ENCODE measurements around the gene STUB1. TPM values are rescaled to one million over a fixed set of nuclear protein-coding genes. Genes with fewer than 3 reads are reported as not detected.

STUB1 gene
- total and polyA plus RNA-seq, 8 donors: 40.1 to 130 (median 56.2) TPM

DNA sequence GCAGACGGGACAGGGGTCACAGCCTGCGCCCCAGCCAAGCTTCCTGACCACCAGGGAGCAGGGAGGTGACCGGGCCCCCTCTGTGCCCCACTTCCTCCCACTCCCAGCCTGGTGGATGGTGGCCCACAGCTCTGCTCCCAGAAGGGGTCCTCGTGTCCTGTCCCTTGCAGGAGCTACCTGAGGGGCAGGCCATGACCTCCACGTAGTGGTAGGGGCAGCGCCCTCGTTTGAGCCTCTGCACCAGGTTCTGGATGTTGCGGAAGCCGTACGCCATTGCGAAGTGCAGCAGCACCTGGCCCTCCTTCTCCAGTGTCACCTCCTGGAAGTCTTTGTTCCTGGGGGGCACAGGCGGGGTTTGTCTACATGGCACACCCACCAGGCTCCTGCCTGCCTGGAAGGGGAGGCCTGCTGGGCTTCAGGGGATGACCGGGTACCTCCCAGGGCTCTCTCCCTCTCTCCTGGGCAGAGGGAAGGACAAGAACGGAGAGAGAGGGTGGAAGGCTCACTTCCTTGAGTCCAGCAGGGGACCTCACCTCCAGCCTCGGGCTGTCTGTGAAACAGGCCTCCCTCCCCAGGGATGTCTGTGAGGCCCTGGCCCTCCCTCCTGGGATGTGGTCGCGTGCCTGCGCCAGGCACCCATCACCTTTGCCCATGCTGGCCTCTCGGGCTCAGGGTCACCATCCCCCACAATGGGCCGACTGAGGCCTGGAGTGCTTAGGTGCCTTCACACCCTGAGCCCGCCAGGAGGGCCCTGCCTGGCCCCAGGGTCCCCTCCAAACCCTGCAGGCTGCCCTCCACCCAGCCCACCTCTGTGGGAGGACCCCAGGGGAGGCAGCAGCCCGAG lies 50.7 kb downstream of the STUB1 start:
- Histone ChIP-seq H3K4me3 (no peak overlapping the region), H3K9me3 (no peaks in the 10 kb centered on the region), H3K4me1 (peaks cover 9 to 16% (median 14%) of the 10 kb centered on the region in 3 donors), H3K27ac (no peak overlapping the region), H3K27me3 (no peaks in the 10 kb centered on the region), H3K36me3 (peaks cover 0 to 24% (median 0%) of the 10 kb centered on the region in 3 donors)
- ATAC-seq (no peak), DNase-seq (peak in 3 of 6 donors; percentile 18 to 74 (median 50)), FAIRE-seq (no peak)
- intact Hi-C loops (cut with DNase I): no loop called here
- TF ChIP-seq, protein P1, sequence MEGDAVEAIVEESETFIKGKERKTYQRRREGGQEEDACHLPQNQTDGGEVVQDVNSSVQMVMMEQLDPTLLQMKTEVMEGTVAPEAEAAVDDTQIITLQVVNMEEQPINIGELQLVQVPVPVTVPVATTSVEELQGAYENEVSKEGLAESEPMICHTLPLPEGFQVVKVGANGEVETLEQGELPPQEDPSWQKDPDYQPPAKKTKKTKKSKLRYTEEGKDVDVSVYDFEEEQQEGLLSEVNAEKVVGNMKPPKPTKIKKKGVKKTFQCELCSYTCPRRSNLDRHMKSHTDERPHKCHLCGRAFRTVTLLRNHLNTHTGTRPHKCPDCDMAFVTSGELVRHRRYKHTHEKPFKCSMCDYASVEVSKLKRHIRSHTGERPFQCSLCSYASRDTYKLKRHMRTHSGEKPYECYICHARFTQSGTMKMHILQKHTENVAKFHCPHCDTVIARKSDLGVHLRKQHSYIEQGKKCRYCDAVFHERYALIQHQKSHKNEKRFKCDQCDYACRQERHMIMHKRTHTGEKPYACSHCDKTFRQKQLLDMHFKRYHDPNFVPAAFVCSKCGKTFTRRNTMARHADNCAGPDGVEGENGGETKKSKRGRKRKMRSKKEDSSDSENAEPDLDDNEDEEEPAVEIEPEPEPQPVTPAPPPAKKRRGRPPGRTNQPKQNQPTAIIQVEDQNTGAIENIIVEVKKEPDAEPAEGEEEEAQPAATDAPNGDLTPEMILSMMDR (IDR thresholded peaks at IDR 0.05): no peak
- whole genome bisulfite sequencing, 2 donors: 88 to 92% methylated on average over 21 to 22 of the region's 22 CpGs

GRCh38 chr16:732332-732731 lies 52.1 kb downstream of the STUB1 start:
- intact Hi-C loops (cut with DNase I): no loop called here
- 95% methylated on average over 12 of the region's 12 CpGs for WGBS, 2 donors
- Histone ChIP-seq H3K27me3 (no peaks in the 10 kb centered on the region), H3K4me1 (peaks cover 6 to 13% (median 11%) of the 10 kb centered on the region in 3 donors), H3K4me3 (no peak overlapping the region), H3K36me3 (peaks cover 0 to 32% (median 0%) of the 10 kb centered on the region in 3 donors), H3K9me3 (no peaks in the 10 kb centered on the region), H3K27ac (no peak overlapping the region)
- TF ChIP-seq, protein P1 (IDR thresholded peaks at IDR 0.05): no peak
- DNase-seq (no peak), ATAC-seq (no peak), FAIRE-seq (no peak)

Other genes starting within 250 kb of the STUB1 start
- gene CAPN15, start 152.7 kb upstream of the STUB1 start, total RNA-seq: 10 to 100 TPM; 25.4 to 53.6 (median 37.2) TPM
- gene CAPN15, start 152.7 kb upstream of the STUB1 start, polyA plus RNA-seq: 10 to 100 TPM; 48.3 to 75.7 TPM
- gene PRR35, start 120.0 kb upstream of the STUB1 start, total RNA-seq: 1 to 10 TPM in 1 of 6 donors, under 1 TPM in 5; 0.09 to 1.0 (median 0.70) TPM
- gene PRR35, start 120.0 kb upstream of the STUB1 start, polyA plus RNA-seq: under 1 TPM; 0.38 to 0.72 TPM
- gene NHLRC4, start 113.4 kb upstream of the STUB1 start, total RNA-seq: under 1 TPM in 4 of 6 donors, not detected in 2; 0.08 to 0.28 (median 0.14) TPM
- gene NHLRC4, start 113.4 kb upstream of the STUB1 start, polyA plus RNA-seq: under 1 TPM; 0.05 to 0.27 TPM
- gene PIGQ, start 110.4 kb upstream of the STUB1 start, total RNA-seq: 10 to 100 TPM; 29.7 to 48.4 (median 40.0) TPM
- gene PIGQ, start 110.4 kb upstream of the STUB1 start, polyA plus RNA-seq: 100 to 1,000 TPM in 1 of 2 donors, 10 to 100 TPM in 1; 79.5 to 165 TPM
- gene RAB40C, start 90.3 kb upstream of the STUB1 start, total RNA-seq: 10 to 100 TPM; 19.4 to 42.4 (median 30.6) TPM
- 10 to 100 TPM; 47.0 to 71.4 TPM for gene RAB40C, start 90.3 kb upstream of the STUB1 start, polyA plus RNA-seq
- gene WFIKKN1, start 49.4 kb upstream of the STUB1 start, total RNA-seq: 1 to 10 TPM in 3 of 6 donors, under 1 TPM in 3; 0.75 to 2.0 (median 1.2) TPM
- 10 to 100 TPM in 1 of 2 donors, 1 to 10 TPM in 1; 2.6 to 13.8 TPM for gene WFIKKN1, start 49.4 kb upstream of the STUB1 start, polyA plus RNA-seq
- gene METTL26, start 44.1 kb upstream of the STUB1 start, total RNA-seq: 10 to 100 TPM; 18.8 to 32.3 (median 24.4) TPM
- 100 to 1,000 TPM in 1 of 2 donors, 10 to 100 TPM in 1; 87.6 to 130 TPM for gene METTL26, start 44.1 kb upstream of the STUB1 start, polyA plus RNA-seq
- gene MCRIP2, start 38.6 kb upstream of the STUB1 start, total RNA-seq: 10 to 100 TPM; 19.0 to 33.9 (median 21.9) TPM
- 10 to 100 TPM; 65.1 to 89.3 TPM for gene MCRIP2, start 38.6 kb upstream of the STUB1 start, polyA plus RNA-seq
- 10 to 100 TPM; 14.7 to 23.4 (median 19.3) TPM for gene WDR90, start 31.0 kb upstream of the STUB1 start, total RNA-seq
- 10 to 100 TPM; 85.5 to 91.3 TPM for gene WDR90, start 31.0 kb upstream of the STUB1 start, polyA plus RNA-seq
- 10 to 100 TPM; 33.5 to 66.2 (median 45.6) TPM for gene RHOT2, start 12.3 kb upstream of the STUB1 start, total RNA-seq
- gene RHOT2, start 12.3 kb upstream of the STUB1 start, polyA plus RNA-seq: 100 to 1,000 TPM; 260 to 265 TPM
- gene RHBDL1, start 4.7 kb upstream of the STUB1 start, total RNA-seq: 1 to 10 TPM in 1 of 6 donors, under 1 TPM in 5; 0.28 to 1.0 (median 0.84) TPM
- 1 to 10 TPM; 2.3 to 5.1 TPM for gene RHBDL1, start 4.7 kb upstream of the STUB1 start, polyA plus RNA-seq
- gene JMJD8, start 3.9 kb downstream of the STUB1 start, total RNA-seq: 10 to 100 TPM; 25.0 to 40.3 (median 30.9) TPM
- gene JMJD8, start 3.9 kb downstream of the STUB1 start, polyA plus RNA-seq: 10 to 100 TPM; 47.4 to 50.2 TPM
- 1 to 10 TPM; 3.5 to 7.5 (median 5.2) TPM for gene WDR24, start 10.0 kb downstream of the STUB1 start, total RNA-seq
- gene WDR24, start 10.0 kb downstream of the STUB1 start, polyA plus RNA-seq: 1 to 10 TPM; 7.9 to 8.7 TPM
- 1 to 10 TPM in 4 of 6 donors, under 1 TPM in 2; 0.60 to 2.8 (median 1.7) TPM for gene FBXL16, start 25.4 kb downstream of the STUB1 start, total RNA-seq
- 10 to 100 TPM in 1 of 2 donors, 1 to 10 TPM in 1; 4.8 to 17.7 TPM for gene FBXL16, start 25.4 kb downstream of the STUB1 start, polyA plus RNA-seq
- 10 to 100 TPM; 27.6 to 44.9 (median 37.7) TPM for gene METRN, start 34.7 kb downstream of the STUB1 start, total RNA-seq
- gene METRN, start 34.7 kb downstream of the STUB1 start, polyA plus RNA-seq: 10 to 100 TPM; 74.2 to 82.0 TPM
- gene ANTKMT, start 40.7 kb downstream of the STUB1 start, total RNA-seq: 10 to 100 TPM; 12.2 to 25.5 (median 20.1) TPM
- 10 to 100 TPM; 35.2 to 41.7 TPM for gene ANTKMT, start 40.7 kb downstream of the STUB1 start, polyA plus RNA-seq
- under 1 TPM; 0.16 to 0.95 (median 0.25) TPM for gene CCDC78, start 46.0 kb downstream of the STUB1 start, total RNA-seq
- gene CCDC78, start 46.0 kb downstream of the STUB1 start, polyA plus RNA-seq: 1 to 10 TPM; 2.1 to 7.7 TPM
- 1 to 10 TPM in 4 of 6 donors, under 1 TPM in 2; 0.47 to 4.6 (median 1.1) TPM for gene HAGHL, start 46.7 kb downstream of the STUB1 start, total RNA-seq
- 10 to 100 TPM in 1 of 2 donors, 1 to 10 TPM in 1; 6.4 to 17.5 TPM for gene HAGHL, start 46.7 kb downstream of the STUB1 start, polyA plus RNA-seq
- 10 to 100 TPM; 11.1 to 25.4 (median 14.1) TPM for gene CIAO3, start 60.6 kb downstream of the STUB1 start, total RNA-seq
- 10 to 100 TPM; 40.2 to 72.9 TPM for gene CIAO3, start 60.6 kb downstream of the STUB1 start, polyA plus RNA-seq
- gene MSLN, start 80.3 kb downstream of the STUB1 start, total RNA-seq: 1 to 10 TPM in 2 of 6 donors, under 1 TPM in 3, not detected in 1; 0.35 to 2.4 (median 0.90) TPM
- gene MSLN, start 80.3 kb downstream of the STUB1 start, polyA plus RNA-seq: 1 to 10 TPM in 1 of 2 donors, under 1 TPM in 1; 0.96 to 4.6 TPM
- 10 to 100 TPM in 2 of 6 donors, 1 to 10 TPM in 4; 6.2 to 11.1 (median 8.6) TPM for gene RPUSD1, start 108.0 kb downstream of the STUB1 start, total RNA-seq
- 10 to 100 TPM; 17.7 to 21.1 TPM for gene RPUSD1, start 108.0 kb downstream of the STUB1 start, polyA plus RNA-seq
- gene CHTF18, start 108.2 kb downstream of the STUB1 start, total RNA-seq: 10 to 100 TPM in 1 of 6 donors, 1 to 10 TPM in 5; 5.4 to 11.0 (median 6.5) TPM
- gene CHTF18, start 108.2 kb downstream of the STUB1 start, polyA plus RNA-seq: 10 to 100 TPM; 30.4 to 61.6 TPM
- not detected for gene GNG13, start 120.3 kb downstream of the STUB1 start, total RNA-seq
- gene GNG13, start 120.3 kb downstream of the STUB1 start, polyA plus RNA-seq: not detected